Fibroblast of villous mesenchyme (primary cell): ENCODE results near the gene RAB5IF. TPM values are rescaled to one million over a fixed set of nuclear protein-coding genes. Genes with fewer than 3 reads are reported as not detected.

Source experiments
- DNase-seq: peaks from one replicate; pipeline ENCODE4 v3.0.0-alpha.2; 2010; ENCODE audit warnings: low read depth
- H3K4me3 ChIP-seq: 2 replicates; pipeline ENCODE4 v1.5.1; 2011; ENCODE audit warnings: low read depth, mild to moderate bottlenecking, low read length
- total RNA-seq: library from RNA; depleted of rRNA; stranded (reverse); fragments of >200 nt; gene quantifications from 2 replicates; pipeline ENCODE4 v1.2.3, GENCODE V29; 2012
- TF ChIP-seq, protein P1 (sequence below): IDR thresholded peaks from 2 replicates; pipeline ENCODE4 v1.5.1; 2012; ENCODE audit warnings: low read depth, mild to moderate bottlenecking, low read length; ENCODE audit not compliant: insufficient read depth

The RAB5IF gene
- total RNA-seq, 1 donor, result 103 TPM

DNA sequence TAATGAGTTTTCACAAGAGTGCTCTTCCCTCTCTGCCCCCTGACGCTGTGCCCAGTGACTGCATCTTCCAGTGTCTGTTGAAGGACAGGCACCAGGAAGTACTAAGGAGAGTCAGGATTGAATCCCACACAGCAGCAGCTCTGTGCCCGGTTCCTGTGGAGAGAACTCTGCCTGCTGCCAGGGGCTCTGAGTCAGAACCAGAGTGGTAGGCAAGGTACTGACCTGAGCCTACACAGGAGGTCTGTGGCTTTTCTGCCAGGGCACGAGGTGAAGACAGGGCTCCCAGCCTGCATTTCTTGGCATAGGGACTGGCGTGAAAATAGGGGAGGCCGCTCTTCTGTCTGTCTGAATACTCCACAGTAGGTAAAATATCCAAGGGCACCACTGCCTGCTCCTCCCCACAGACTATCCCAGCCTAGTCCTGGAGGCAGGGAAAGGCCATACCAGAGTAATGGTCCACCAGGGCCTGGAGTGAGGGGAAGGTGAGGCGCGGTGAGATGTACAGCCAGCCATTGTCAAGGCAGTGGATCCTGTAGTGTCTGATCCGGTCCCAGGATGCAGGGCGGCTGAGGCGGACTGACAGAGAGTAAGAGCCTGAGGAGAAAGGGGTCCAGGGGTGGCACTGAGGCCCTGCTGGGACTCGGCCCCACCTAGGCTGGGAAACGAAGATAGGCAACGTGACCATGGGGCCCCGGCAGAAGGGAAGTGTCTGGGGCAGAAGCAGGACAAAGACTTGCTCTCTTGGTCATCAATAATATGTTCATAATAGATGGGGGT, 9.4 kb downstream of the RAB5IF start:
- TF ChIP-seq, protein P1, sequence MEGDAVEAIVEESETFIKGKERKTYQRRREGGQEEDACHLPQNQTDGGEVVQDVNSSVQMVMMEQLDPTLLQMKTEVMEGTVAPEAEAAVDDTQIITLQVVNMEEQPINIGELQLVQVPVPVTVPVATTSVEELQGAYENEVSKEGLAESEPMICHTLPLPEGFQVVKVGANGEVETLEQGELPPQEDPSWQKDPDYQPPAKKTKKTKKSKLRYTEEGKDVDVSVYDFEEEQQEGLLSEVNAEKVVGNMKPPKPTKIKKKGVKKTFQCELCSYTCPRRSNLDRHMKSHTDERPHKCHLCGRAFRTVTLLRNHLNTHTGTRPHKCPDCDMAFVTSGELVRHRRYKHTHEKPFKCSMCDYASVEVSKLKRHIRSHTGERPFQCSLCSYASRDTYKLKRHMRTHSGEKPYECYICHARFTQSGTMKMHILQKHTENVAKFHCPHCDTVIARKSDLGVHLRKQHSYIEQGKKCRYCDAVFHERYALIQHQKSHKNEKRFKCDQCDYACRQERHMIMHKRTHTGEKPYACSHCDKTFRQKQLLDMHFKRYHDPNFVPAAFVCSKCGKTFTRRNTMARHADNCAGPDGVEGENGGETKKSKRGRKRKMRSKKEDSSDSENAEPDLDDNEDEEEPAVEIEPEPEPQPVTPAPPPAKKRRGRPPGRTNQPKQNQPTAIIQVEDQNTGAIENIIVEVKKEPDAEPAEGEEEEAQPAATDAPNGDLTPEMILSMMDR, result no peak

GRCh38 chr20:36620917-36621316, 15.3 kb downstream of the RAB5IF start:
- TF ChIP-seq, protein P1, result no peak
- H3K4me3 ChIP-seq, result no peak overlapping the region

More for the DNA sequence above, 9.4 kb downstream of the RAB5IF start:
- H3K4me3 ChIP-seq, result no peak overlapping the region
- no peak for DNase-seq

DNA sequence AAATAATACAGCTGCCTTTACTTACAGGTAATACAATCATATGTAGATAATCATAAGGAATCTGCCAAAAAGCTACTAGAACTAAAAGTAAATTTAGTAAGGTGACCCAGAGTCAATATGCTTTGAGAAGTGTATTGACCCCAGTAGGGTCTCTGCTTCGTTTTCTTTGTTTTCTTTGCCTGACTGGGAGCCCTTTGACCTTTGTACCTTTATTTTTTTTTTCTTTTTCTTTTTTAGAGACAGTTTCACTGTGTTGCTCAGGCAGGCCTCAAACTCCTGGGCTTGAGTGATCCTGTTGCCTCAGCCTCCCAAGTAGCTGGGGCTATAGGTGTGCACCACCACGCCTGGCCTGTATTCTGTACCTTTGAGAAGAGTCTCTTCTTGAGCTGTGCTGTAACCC, 17.9 kb downstream of the RAB5IF start:
- TF ChIP-seq, protein P1, result no peak
- H3K4me3 ChIP-seq, result no peak overlapping the region
- DNase-seq, result no peak

More at GRCh38 chr20:36620917-36621316, 15.3 kb downstream of the RAB5IF start:
- DNase-seq, result no peak

DNA sequence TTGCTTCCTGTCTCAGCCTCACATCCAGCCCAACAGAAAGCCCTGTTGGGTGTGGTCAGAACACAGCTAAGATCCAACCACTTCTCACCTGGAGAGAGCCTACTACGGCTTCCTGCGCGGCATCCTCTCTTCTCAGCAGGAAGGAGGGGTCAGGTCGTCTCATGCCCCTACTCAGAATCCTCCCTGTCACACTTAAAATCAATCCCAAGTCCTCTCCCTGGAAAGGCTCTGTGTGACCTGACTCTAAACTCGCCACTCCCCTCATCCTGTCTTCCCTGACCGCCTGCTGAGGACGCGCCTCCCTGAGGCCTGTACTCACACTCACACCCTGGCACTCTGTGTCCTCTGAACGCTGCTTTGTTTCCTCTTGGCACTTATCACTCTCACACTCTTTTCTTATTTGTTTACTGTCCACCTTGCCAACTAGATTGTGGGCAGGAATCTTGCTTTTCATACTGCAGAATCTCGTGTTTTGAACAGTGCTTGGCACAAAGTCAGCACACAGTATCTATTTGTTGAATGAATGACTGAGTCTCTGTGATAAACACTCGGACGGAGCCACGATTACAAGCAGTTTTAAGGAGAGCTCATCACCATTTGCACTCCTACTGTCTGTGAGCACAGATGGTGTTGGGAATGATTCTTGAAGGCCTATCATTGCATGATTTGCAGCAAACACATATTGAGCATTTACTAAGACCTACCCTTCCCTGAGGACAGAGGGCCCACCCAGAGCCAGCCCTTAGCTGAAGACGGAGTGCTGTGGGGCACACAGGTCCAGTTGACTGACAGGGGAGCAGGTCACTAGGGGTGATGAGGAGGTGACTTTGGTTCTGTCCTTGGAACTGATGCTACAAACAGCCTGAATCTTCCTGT, 18.7 kb downstream of the RAB5IF start:
- no peak overlapping the region for H3K4me3 ChIP-seq
- TF ChIP-seq, protein P1, result no peak
- no peak for DNase-seq

- TF ChIP-seq, protein P1, result no peak
- DNase-seq, result no peak
- no peak overlapping the region for H3K4me3 ChIP-seq
These were observed 19.4 kb downstream of the RAB5IF start for GRCh38 chr20:36624944-36625324.

- no peak overlapping the region for H3K4me3 ChIP-seq
- TF ChIP-seq, protein P1, result no peak
- DNase-seq, result no peak
These were observed 22.5 kb downstream of the RAB5IF start for GRCh38 chr20:36628076-36628475.
